H54 (cell line): Measurements from ENCODE around the gene FAM118B.

Experiments used
- DNase-seq: peaks from one replicate; pipeline ENCODE4 v3.0.0; 2011; ENCODE audit warnings: low spot score, mixed read lengths; ENCODE audit not compliant: insufficient read length
- FAIRE-seq: peaks from 3 replicates; lab custom pipeline; 2011; peaks lifted over from hg19 to GRCh38; lab: Jason Lieb, UNC
- POLR2A ChIP-seq: IDR thresholded peaks from 2 replicates; pipeline ENCODE4 v1.6.1; 2011; ENCODE audit warnings: low read depth, mild to moderate bottlenecking, low read length

FAM118B gene

DNA sequence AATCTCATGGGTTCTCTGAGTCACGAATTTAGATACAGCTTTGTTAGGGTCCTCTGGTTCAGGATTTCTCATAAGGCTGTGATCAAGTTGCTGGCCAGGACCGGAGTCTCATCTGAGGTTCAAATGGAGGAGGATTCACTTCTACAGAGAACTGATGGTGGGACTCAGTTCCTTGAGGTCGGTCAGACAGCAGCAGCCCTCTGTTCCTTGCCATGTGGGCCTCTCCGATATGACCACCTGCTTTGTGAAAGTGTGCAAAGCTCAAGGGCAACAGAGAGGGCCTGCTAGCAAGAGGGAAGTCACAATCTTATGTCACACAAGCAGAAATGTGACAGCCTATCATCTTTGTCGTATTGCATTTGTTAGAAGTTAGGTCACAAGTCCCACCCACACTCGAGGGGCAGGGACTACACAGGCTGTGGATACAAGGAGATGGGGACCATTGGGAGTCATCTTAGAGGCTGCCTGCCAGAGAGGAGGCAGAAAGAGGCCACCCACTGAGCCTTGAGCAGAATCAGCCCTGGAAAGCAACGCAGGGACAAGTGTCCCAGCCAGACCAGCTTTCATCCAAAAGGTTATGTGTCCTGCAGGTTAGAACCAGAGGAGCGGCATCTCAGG lies 34.6 kb upstream of the FAM118B start:
- DNase-seq (no peak), FAIRE-seq (no peak)

DNA sequence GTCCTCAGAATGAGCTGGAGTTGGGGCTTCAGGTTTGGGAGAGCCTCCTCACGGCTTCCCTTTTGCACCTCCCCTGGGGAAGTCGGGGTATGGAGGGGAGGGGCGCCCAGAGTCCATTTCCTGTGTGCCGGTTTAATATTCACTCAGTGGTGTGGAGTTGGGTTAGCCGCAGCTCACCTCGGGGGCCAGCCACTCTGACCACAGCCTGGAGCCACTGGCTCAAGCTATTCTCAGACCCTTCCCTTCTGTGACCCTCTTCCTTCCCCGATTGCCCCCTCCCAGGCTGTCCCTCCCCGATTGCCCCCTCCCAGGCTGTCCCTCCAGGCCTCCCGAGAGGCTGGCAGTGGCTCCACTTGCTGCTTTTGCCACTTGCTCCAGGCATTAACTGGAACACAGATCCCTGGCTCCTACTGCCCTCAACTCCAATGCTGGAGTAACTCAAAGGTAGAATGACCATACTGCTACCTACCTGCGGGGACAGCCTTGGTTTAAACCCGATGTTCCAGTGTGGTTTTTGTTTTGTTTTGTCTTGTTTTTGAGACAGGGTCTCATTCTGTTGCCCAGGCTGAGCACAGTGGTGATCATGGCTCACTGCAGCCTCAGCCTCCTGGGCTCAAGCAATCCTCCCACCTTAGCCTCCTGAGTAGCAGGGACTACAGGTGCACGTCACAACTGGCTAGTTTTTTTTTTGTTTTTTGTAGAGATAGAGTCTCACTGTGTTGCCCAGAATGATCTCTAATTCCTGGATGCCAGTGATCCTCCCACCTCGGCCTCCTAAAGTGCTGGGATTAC lies 29.4 kb upstream of the FAM118B start:
- DNase-seq (no peak), FAIRE-seq (no peak)
- TF ChIP-seq POLR2A: no peak

More for the DNA sequence above, 34.6 kb upstream of the FAM118B start:
- no peak for TF ChIP-seq POLR2A

DNA sequence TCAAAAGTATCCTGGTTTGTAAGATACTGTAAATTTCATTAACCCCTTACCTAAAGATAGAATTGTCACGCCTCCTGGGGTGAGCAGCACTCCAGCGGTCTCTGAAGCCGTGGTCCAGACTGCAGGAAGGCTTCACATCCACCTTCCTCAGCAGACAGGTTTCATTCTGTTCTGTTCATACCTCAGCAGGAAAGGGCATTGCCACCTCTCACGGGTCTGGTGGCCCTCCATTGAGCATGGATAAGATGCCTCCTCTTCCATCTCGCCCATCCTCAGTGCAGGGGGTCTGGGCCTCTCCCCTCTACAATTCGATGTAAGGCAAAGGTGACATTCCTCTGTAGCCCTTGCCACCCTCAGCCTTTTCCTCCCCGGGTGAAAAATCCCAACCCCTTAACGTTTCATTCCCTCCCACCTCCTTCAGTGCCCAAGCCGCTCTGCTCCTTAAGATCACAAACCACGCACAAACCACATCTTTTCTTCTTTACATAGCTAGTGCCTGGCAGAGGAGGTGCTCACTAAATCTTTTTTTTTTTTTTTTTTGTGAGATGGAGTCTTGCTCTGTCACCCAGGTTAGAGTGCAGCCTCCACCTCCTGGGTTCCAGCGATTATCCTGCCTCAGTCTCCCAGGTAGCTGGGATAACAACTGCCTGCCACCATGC lies 28.7 kb upstream of the FAM118B start:
- no peak for FAIRE-seq
- DNase-seq: no peak
- no peak for TF ChIP-seq POLR2A

DNA sequence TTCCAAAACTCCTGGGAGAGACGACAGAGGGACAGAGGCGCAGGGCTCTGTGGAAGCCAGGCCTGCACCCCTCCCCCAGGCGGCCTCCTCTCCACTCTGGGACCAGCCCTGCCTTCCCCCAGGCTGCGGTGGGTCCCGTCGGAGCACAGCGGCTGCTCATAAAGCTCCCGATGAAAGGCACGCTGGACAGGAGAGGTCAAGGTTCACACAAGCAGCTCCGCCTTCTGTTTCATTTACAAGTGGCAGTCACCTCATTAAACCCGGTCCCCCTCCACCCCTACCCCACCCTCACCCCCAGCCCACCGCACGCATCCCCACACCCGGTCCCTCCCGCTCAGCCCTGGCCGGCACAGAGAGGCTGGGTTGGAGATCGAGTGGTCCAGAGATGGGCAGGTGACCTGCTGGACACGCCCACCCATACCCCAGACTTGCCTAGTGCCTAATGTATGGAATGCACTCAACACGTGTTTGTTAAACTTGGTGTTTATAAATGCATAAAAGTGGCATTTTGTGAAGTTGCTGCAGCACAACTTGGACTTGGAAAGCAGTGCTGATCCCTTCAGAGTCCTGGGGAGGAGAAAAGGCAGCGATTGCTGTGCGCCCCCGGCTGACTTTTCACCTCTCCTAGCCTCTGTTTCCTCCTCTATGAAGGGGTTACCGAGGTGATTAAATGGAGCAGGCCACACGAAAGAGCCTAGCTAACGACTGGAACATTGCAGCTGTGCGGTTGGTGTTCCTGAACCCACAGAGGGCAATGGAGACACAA lies 26.1 kb upstream of the FAM118B start:
- DNase-seq (no peak), FAIRE-seq (no peak)
- no peak for TF ChIP-seq POLR2A

GRCh38 chr11:126186025-126186698 lies 25.4 kb upstream of the FAM118B start:
- DNase-seq (no peak), FAIRE-seq (no peak)
- TF ChIP-seq POLR2A: no peak

- no peak for DNase-seq
- no peak for FAIRE-seq
- TF ChIP-seq POLR2A: no peak
These were observed 24.7 kb upstream of the FAM118B start for GRCh38 chr11:126186708-126187529.

DNA sequence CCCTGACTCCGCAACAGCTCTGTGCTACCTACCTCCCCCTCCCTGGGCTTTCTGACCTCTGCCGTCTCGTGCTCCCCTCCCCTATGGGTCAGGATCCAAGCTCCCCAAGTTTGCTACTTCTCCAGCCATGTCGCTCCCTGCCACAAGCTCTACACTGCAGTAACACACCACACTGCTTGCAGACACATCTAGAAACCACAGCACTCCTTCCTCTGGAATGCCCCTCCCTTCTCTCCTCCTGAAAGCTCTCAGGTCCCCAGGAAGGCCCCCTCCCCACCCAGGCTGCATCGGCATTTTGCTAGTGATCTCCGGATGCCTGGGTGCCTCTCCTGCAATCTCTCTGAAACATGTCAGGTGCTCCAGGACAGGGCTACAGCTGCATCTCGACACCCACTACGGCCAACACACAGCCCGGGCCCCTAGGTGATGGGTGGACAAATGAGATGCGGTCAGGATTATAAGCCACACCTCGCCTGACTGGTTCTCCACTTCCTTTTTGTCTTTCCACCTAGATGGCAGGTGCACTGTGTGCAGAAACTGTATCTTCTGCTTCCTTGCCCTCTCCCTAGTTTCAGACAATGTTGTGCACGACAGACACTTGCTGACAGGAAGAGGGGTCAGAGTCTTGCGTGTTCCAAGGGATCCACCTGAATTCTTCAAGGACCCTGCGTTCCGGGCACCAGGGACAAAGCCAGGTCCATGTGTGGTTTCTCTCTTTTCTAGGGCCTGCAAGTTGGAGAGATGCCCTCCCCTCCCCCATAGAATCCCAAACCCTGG lies 23.1 kb upstream of the FAM118B start:
- DNase-seq (no peak), FAIRE-seq (no peak)
- no peak for TF ChIP-seq POLR2A

- FAIRE-seq (no peak), DNase-seq (no peak)
- no peak for TF ChIP-seq POLR2A
These were observed 22.3 kb upstream of the FAM118B start for GRCh38 chr11:126189109-126189929.

GRCh38 chr11:126190792-126191191 lies 20.8 kb upstream of the FAM118B start:
- DNase-seq (no peak), FAIRE-seq (no peak)
- no peak for TF ChIP-seq POLR2A

- DNase-seq: no peak
- FAIRE-seq: no peak
- TF ChIP-seq POLR2A: no peak
These were observed 20.1 kb upstream of the FAM118B start for GRCh38 chr11:126191379-126192073.
